ENCODE results near the gene MASP2.
A peak's percentile ranks its signal among the peaks of the same experiment; 100 is the strongest.
"Not testable (repeated sequence)": the region's sequence is repeated elsewhere in the genome, so short reads cannot be mapped to it uniquely, and the experiment has no call there.

The MASP2 gene

GRCh38 chr1:11058026-11058425 is 11.0 kb upstream of the MASP2 start:
- DNase-seq: no peak

GRCh38 chr1:11057477-11057876 is 10.4 kb upstream of the MASP2 start:
- no peak for DNase-seq

- DNase-seq: no peak
These were observed 9.5 kb upstream of the MASP2 start for GRCh38 chr1:11056504-11056903.

GRCh38 chr1:11055676-11056075 is 8.6 kb upstream of the MASP2 start:
- no peak for DNase-seq

GRCh38 chr1:11054666-11055065 is 7.6 kb upstream of the MASP2 start:
- no peak for DNase-seq

- no peak for DNase-seq
These were observed 7.1 kb upstream of the MASP2 start for GRCh38 chr1:11054181-11054580.

- DNase-seq: peak; percentile 81
These were observed 6.7 kb upstream of the MASP2 start for GRCh38 chr1:11053758-11054137.

GRCh38 chr1:11052839-11053757 is 6.1 kb upstream of the MASP2 start:
- no peak for DNase-seq

GRCh38 chr1:11051781-11052511 is 4.9 kb upstream of the MASP2 start:
- no peak for DNase-seq

GRCh38 chr1:11051121-11051520 is 4.1 kb upstream of the MASP2 start:
- not testable (repeated sequence) for DNase-seq

- DNase-seq: no peak
These were observed 821 bp downstream of the MASP2 start for GRCh38 chr1:11046270-11046566.

GRCh38 chr1:11045428-11046269 is 1.4 kb downstream of the MASP2 start:
- DNase-seq: peak; percentile 71

GRCh38 chr1:11044849-11045427 is 2.1 kb downstream of the MASP2 start:
- no peak for DNase-seq

- no peak for DNase-seq
These were observed 2.8 kb downstream of the MASP2 start for GRCh38 chr1:11044086-11044848.

- no peak for DNase-seq
These were observed 3.8 kb downstream of the MASP2 start for GRCh38 chr1:11042995-11043874.

GRCh38 chr1:11042065-11042464 is 5.0 kb downstream of the MASP2 start:
- no peak for DNase-seq

- DNase-seq: no peak
These were observed 6.0 kb downstream of the MASP2 start for GRCh38 chr1:11041048-11041447.

- DNase-seq: not testable (repeated sequence)
These were observed 7.0 kb downstream of the MASP2 start for GRCh38 chr1:11040105-11040429.

GRCh38 chr1:11039351-11040104 is 7.5 kb downstream of the MASP2 start:
- no peak for DNase-seq

GRCh38 chr1:11037740-11038182 is 9.3 kb downstream of the MASP2 start:
- peak; percentile 90 for DNase-seq

Data from islet precursor cell (in vitro differentiated cells).